IMR-90 (cell line): ENCODE results near the gene KRTAP10-9. TPM values are rescaled to one million over a fixed set of nuclear protein-coding genes. Genes with fewer than 3 reads are reported as not detected.

Source experiments
- ATAC-seq: fragments of 200-7000 bp; cut with Tn5 transposase; 2 replicates; pipeline ENCODE4 v1.9.1; 2020; ENCODE audit warnings: low read depth, mild to moderate bottlenecking, moderate library complexity
- BruUV-seq: library from RNA; stranded (reverse); fragments of 400-500 nt; replicated peaks from 2 replicates; lab custom pipeline; 2021; lab: Mats Ljungman, UMichigan
- CTCF ChIA-PET: fragments of 300-600 bp; formaldehyde crosslinking; extraction: SDS; loops from one replicate; lab custom pipeline; 2021; ENCODE audit warnings: antibody characterized with exemption; lab: Yijun Ruan, JAX
- POLR2A ChIA-PET: fragments of 300-600 bp; sonication (Branson Sonifier 250); formaldehyde crosslinking; loops from one replicate; lab custom pipeline; 2022; ENCODE audit warnings: antibody characterized with exemption; ENCODE audit not compliant: unreplicated experiment; lab: Charles Lee
- DNase-seq: peaks from one replicate; pipeline ENCODE4 v3.0.0; 2013
- H2AFZ ChIP-seq: replicated peaks from 2 replicates; pipeline ENCODE3; 2013; ENCODE audit warnings: low read length, mild to moderate bottlenecking; ENCODE audit not compliant: poor library complexity
- H2AK5ac ChIP-seq: 2 replicates; pipeline ENCODE4 v1.6.1; 2013; ENCODE audit warnings: low read depth, low read length, inconsistent platforms
- H2AK9ac ChIP-seq: replicated peaks from 2 replicates; pipeline ENCODE3; 2013; ENCODE audit warnings: mild to moderate bottlenecking, low read depth, low read length, moderate library complexity; ENCODE audit not compliant: poor library complexity
- H2BK120ac ChIP-seq: 2 replicates; pipeline ENCODE4 v1.6.1; 2013; ENCODE audit warnings: low read depth, low read length, inconsistent platforms
- H2BK15ac ChIP-seq: 3 replicates; pipeline ENCODE4 v1.6.1; 2013; ENCODE audit warnings: low read depth, low read length, inconsistent platforms
- H2BK20ac ChIP-seq: 2 replicates; pipeline ENCODE4 v1.6.1; 2013; ENCODE audit warnings: low read depth, mild to moderate bottlenecking, inconsistent platforms, low read length, moderate library complexity
- H2BK5ac ChIP-seq: 2 replicates; pipeline ENCODE4 v1.6.1; 2013; ENCODE audit warnings: mild to moderate bottlenecking, low read depth, low read length, inconsistent platforms; ENCODE audit not compliant: poor library complexity, severe bottlenecking
- H3K14ac ChIP-seq: replicated peaks from 2 replicates; pipeline ENCODE4 v1.6.1; 2013; ENCODE audit warnings: low read depth, low read length, inconsistent platforms
- H3K18ac ChIP-seq: 2 replicates; pipeline ENCODE4 v1.6.1; 2013; ENCODE audit warnings: low read depth, low read length, control low read depth
- H3K23ac ChIP-seq: 2 replicates; pipeline ENCODE4 v1.6.1; 2013; ENCODE audit warnings: low read depth, low read length, inconsistent platforms
- H3K27ac ChIP-seq: 2 replicates; pipeline ENCODE4 v1.5.1; 2013; ENCODE audit warnings: mild to moderate bottlenecking, control low read depth, low read length; ENCODE audit not compliant: insufficient read depth
- H3K27me3 ChIP-seq: 2 replicates; pipeline ENCODE4 v1.6.1; 2013; ENCODE audit warnings: low read length; ENCODE audit not compliant: control insufficient read depth, insufficient read depth
- H3K36me3 ChIP-seq: 2 replicates; pipeline ENCODE4 v1.6.1; 2013; ENCODE audit warnings: low read length, mixed read lengths; ENCODE audit not compliant: control insufficient read depth, insufficient read depth
- H3K4ac ChIP-seq: 2 replicates; pipeline ENCODE4 v1.6.1; 2013; ENCODE audit warnings: low read depth, low read length, inconsistent platforms
- H3K4me1 ChIP-seq: 2 replicates; pipeline ENCODE4 v1.6.1; 2013; ENCODE audit warnings: low read length, mixed read lengths; ENCODE audit not compliant: control insufficient read depth, insufficient read depth
- H3K4me2 ChIP-seq: 2 replicates; pipeline ENCODE4 v1.6.1; 2013; ENCODE audit warnings: low read depth, mild to moderate bottlenecking, control low read depth, low read length, moderate library complexity
- H3K4me3 ChIP-seq: 2 replicates; pipeline ENCODE4 v1.5.1; 2013; ENCODE audit warnings: low read depth, mild to moderate bottlenecking, control low read depth, low read length, moderate library complexity; ENCODE audit not compliant: insufficient read depth
- H3K56ac ChIP-seq: 2 replicates; pipeline ENCODE4 v1.6.1; 2013; ENCODE audit warnings: low read length, inconsistent platforms; ENCODE audit not compliant: insufficient read depth; ENCODE audit errors: extremely low read depth
- H3K79me1 ChIP-seq, 2 experiments: 2 replicates each; pipeline ENCODE4 v1.6.1; 2013; ENCODE audit warnings: low read length in 2 of 2, inconsistent platforms in 1 of 2, low read depth in 1 of 2
- H3K9ac ChIP-seq: 2 replicates; pipeline ENCODE4 v1.6.1; 2013; ENCODE audit warnings: low read depth, low read length, control low read depth
- H3K9me1 ChIP-seq: 2 replicates; pipeline ENCODE4 v1.6.1; 2013; ENCODE audit warnings: low read length, inconsistent platforms; ENCODE audit not compliant: insufficient read depth
- H3K9me3 ChIP-seq: 2 replicates; pipeline ENCODE4 v1.6.1; 2013; ENCODE audit warnings: low read length; ENCODE audit not compliant: control insufficient read depth, insufficient read depth
- H4K20me1 ChIP-seq: 2 replicates; pipeline ENCODE4 v1.6.1; 2013; ENCODE audit warnings: low read length, inconsistent platforms; ENCODE audit not compliant: insufficient read depth
- H4K5ac ChIP-seq: 2 replicates; pipeline ENCODE4 v1.6.1; 2013; ENCODE audit warnings: mild to moderate bottlenecking, low read depth, low read length, control low read depth
- H4K8ac ChIP-seq, 2 experiments: 2 replicates each; pipeline ENCODE4 v1.6.1; 2013; ENCODE audit warnings: low read depth in 2 of 2, low read length in 2 of 2, control low read depth in 1 of 2, inconsistent platforms in 1 of 2
- H4K91ac ChIP-seq: 2 replicates; pipeline ENCODE4 v1.6.1; 2013; ENCODE audit warnings: low read depth, low read length, inconsistent platforms; ENCODE audit not compliant: insufficient read depth
- CEBPB ChIP-seq: IDR thresholded peaks from 2 replicates; pipeline ENCODE4 v1.6.1; 2012; ENCODE audit warnings: low read depth, low read length, improper control_type of control experiment
- MAFK ChIP-seq: IDR thresholded peaks from 2 replicates; pipeline ENCODE4 v1.6.1; 2012; ENCODE audit warnings: low read depth, low read length, improper control_type of control experiment
- MAZ ChIP-seq: IDR thresholded peaks from 2 replicates; pipeline ENCODE4 v1.6.1; 2012; ENCODE audit warnings: low read depth, mild to moderate bottlenecking, low read length, improper control_type of control experiment, moderate library complexity, borderline replicate concordance
- POLR2A ChIP-seq: IDR thresholded peaks from 2 replicates; pipeline ENCODE4 v1.6.1; 2012; ENCODE audit warnings: mild to moderate bottlenecking, low read depth, low read length
- RAD21 ChIP-seq: IDR thresholded peaks from 2 replicates; pipeline ENCODE4 v1.6.1; 2012; ENCODE audit warnings: low read length, improper control_type of control experiment
- RFX5 ChIP-seq: IDR thresholded peaks from 2 replicates; pipeline ENCODE4 v1.8.0; 2012; ENCODE audit warnings: low read depth, mild to moderate bottlenecking, low read length, moderate library complexity
- SMC3 ChIP-seq: fragments of 150-350 bp; IDR thresholded peaks from 2 replicates; pipeline ENCODE4 v1.6.1; 2016; ENCODE audit warnings: low read depth, mild to moderate bottlenecking, antibody characterized with exemption, low read length, moderate library complexity
- WGBS, 2 experiments: methylation state at CpG; one replicate each; pipeline versions ENCODE4 v1.1.5 to v1.1.7; 2013; ENCODE audit warnings: missing lambda C conversion rate in 2 of 2; ENCODE audit not compliant: insufficient read length in 1 of 2; ENCODE audit errors: extremely low coverage in 2 of 2; 5-methylcytosine and 5-hydroxymethylcytosine counted together
- dilution Hi-C: fragments of 300-500 bp; cut with HindIII; formaldehyde crosslinking; loops from one replicate; pipeline ENCODE4 v1.14.3; 2018; ENCODE audit warnings: low sequenced_read_pairs; ENCODE audit not compliant: unreplicated experiment
- in situ Hi-C: fragments of 300-500 bp; cut with MboI; formaldehyde crosslinking; loops from 3 replicates; pipeline ENCODE4 v1.14.3; 2019; ENCODE audit warnings: low sequenced_read_pairs, inconsistent platforms, mixed read lengths
- intact Hi-C: fragments of 100-400 bp; cut with micrococcal nuclease; formaldehyde crosslinking; loops from 2 replicates; pipeline ENCODE4 v1.10.0; 2022
- polyA plus RNA-seq, 3 experiments: library from polyadenylated mRNA; depleted of rRNA; stranded (reverse); fragments of >200 nt; gene quantifications; 2 replicates each; pipeline ENCODE4 v1.2.3, GENCODE V29; 2012; ENCODE audit warnings: low replicate concordance in 1 of 3
- total RNA-seq: library from RNA; depleted of rRNA; stranded (reverse); fragments of >200 nt; gene quantifications from 2 replicates; pipeline ENCODE4 v1.2.3, GENCODE V29; 2012
- TF ChIP-seq, protein P1 (sequence below): fragments of 150-350 bp; IDR thresholded peaks from 2 replicates; pipeline ENCODE4 v1.6.1; 2017; ENCODE audit warnings: mild to moderate bottlenecking, antibody characterized with exemption, low read length, low read depth
- TF ChIP-seq, protein P2 (sequence below): conservative IDR thresholded peaks from 2 replicates; pipeline ENCODE4 v1.5.1; 2012; ENCODE audit warnings: mild to moderate bottlenecking, low read depth, low read length, improper control_type of control experiment
- TF ChIP-seq, protein P3 (sequence below): fragments of 150-350 bp; IDR thresholded peaks from 2 replicates; pipeline ENCODE4 v1.6.1; 2016; ENCODE audit warnings: low read depth, mild to moderate bottlenecking, low read length, moderate library complexity, borderline replicate concordance

KRTAP10-9 gene
- total and polyA plus RNA-seq, 2 of the 4 experiments (the other 2 are of a cell fraction) = not detected

DNA sequence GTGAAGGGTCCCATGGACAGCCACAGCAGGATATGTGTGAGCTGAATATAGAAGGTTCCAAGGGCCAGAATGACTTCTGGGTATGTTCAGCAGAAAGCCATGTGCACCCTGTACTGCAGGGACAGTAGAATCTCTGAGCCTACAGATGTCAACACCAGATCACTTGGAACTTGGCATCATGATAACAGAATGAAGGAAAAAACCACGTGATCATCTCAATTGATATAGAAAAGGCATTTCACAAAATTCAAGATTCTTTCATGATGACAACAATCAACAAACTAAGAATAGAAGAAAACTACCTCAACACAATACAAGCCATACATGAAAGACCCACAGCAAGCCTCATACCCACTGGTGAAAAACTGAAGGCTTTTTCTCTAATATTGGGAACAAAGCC, 40.7 kb downstream of the KRTAP10-9 start:
- no peak for DNase-seq
- Histone ChIP-seq H3K9me3 (peaks cover 3% of the 10 kb centered on the region; the same call in 1 of the 2 replicates), H2BK120ac (no peak overlapping the region), H3K27me3 (0 out of 2 replicates have a peak, but pooled peaks cover 3% of the 10 kb centered on the region), H3K4me3 (no peak overlapping the region), H3K23ac (no peak overlapping the region), H4K5ac (no peak overlapping the region), H2AK5ac (no peak overlapping the region), H2BK5ac (no peak overlapping the region), H3K9ac (no peak overlapping the region), H3K4me1 (no peaks in the 10 kb centered on the region), H2BK15ac (no peak overlapping the region), H2AK9ac (no peak overlapping the region), H3K18ac (no peak overlapping the region), H3K9me1 (no peaks in the 10 kb centered on the region), H3K79me1 (no peaks in the 10 kb centered on the region), H3K27ac (no peak overlapping the region), H3K4ac (no peak overlapping the region), H2AFZ (no peak overlapping the region), H2BK20ac (no peak overlapping the region), H3K14ac (no peak overlapping the region), H4K20me1 (no peaks in the 10 kb centered on the region), H4K8ac (no peak overlapping the region), H3K56ac (no peak overlapping the region), H3K36me3 (no peaks in the 10 kb centered on the region), H3K4me2 (no peak overlapping the region), H4K91ac (no peak overlapping the region)
- no peak for TF ChIP-seq RFX5
- TF ChIP-seq RAD21 = no peak
- TF ChIP-seq, protein P1, sequence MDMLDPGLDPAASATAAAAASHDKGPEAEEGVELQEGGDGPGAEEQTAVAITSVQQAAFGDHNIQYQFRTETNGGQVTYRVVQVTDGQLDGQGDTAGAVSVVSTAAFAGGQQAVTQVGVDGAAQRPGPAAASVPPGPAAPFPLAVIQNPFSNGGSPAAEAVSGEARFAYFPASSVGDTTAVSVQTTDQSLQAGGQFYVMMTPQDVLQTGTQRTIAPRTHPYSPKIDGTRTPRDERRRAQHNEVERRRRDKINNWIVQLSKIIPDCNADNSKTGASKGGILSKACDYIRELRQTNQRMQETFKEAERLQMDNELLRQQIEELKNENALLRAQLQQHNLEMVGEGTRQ = no peak
- no peak for TF ChIP-seq POLR2A
- no peak for TF ChIP-seq MAFK
- TF ChIP-seq SMC3 = no peak
- TF ChIP-seq, protein P2, sequence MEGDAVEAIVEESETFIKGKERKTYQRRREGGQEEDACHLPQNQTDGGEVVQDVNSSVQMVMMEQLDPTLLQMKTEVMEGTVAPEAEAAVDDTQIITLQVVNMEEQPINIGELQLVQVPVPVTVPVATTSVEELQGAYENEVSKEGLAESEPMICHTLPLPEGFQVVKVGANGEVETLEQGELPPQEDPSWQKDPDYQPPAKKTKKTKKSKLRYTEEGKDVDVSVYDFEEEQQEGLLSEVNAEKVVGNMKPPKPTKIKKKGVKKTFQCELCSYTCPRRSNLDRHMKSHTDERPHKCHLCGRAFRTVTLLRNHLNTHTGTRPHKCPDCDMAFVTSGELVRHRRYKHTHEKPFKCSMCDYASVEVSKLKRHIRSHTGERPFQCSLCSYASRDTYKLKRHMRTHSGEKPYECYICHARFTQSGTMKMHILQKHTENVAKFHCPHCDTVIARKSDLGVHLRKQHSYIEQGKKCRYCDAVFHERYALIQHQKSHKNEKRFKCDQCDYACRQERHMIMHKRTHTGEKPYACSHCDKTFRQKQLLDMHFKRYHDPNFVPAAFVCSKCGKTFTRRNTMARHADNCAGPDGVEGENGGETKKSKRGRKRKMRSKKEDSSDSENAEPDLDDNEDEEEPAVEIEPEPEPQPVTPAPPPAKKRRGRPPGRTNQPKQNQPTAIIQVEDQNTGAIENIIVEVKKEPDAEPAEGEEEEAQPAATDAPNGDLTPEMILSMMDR = no peak
- no peak for TF ChIP-seq CEBPB
- TF ChIP-seq, protein P3, sequence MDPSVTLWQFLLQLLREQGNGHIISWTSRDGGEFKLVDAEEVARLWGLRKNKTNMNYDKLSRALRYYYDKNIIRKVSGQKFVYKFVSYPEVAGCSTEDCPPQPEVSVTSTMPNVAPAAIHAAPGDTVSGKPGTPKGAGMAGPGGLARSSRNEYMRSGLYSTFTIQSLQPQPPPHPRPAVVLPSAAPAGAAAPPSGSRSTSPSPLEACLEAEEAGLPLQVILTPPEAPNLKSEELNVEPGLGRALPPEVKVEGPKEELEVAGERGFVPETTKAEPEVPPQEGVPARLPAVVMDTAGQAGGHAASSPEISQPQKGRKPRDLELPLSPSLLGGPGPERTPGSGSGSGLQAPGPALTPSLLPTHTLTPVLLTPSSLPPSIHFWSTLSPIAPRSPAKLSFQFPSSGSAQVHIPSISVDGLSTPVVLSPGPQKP = no peak
- TF ChIP-seq MAZ = no peak
- in situ Hi-C loops (no loop called here), dilution Hi-C loops (no loop called here), intact Hi-C loops (no loop called here)
- no peak for ATAC-seq
- BruUV-seq = no TSS peak
- ChIA-PET CTCF (no interaction called here), POLR2A (no interaction called here)
- WGBS, 2 experiments = no CpG with 5 or more reads among the region's 1 CpG
